MCF 10A (cell line): ENCODE results near the gene KANSL2. TPM values are rescaled to one million over a fixed set of nuclear protein-coding genes. Genes with fewer than 3 reads are reported as not detected.

Experiments
- BruUV-seq: library from RNA; stranded (reverse); fragments of 400-500 nt; replicated peaks from 2 replicates; lab custom pipeline; 2021; lab: Mats Ljungman, UMichigan
- CTCF ChIA-PET: fragments of 300-600 bp; sonication (Branson Sonifier 250); formaldehyde crosslinking; extraction: SDS; loops from one replicate; lab custom pipeline; 2021; ENCODE audit warnings: antibody characterized with exemption, inconsistent platforms; lab: Yijun Ruan, JAX
- POLR2A ChIA-PET: fragments of 300-600, 350-650 bp; sonication (Branson Sonifier 250); formaldehyde crosslinking; extraction: SDS; loops from one replicate; lab custom pipeline; 2020; ENCODE audit warnings: antibody characterized with exemption, inconsistent platforms; lab: Yijun Ruan, JAX
- DNase-seq: peaks from one replicate; pipeline ENCODE4 v3.0.0-alpha.2; 2018; ENCODE audit not compliant: unreplicated experiment
- H3K27ac Mint-ChIP-seq: one replicate; pipeline ENCODE4 v1.8.0; 2022; ENCODE audit warnings: mild to moderate bottlenecking, low read depth, mixed read lengths; ENCODE audit not compliant: unreplicated experiment
- H3K27me3 Mint-ChIP-seq: one replicate; pipeline ENCODE4 v1.8.0; 2022; ENCODE audit warnings: mixed read lengths; ENCODE audit not compliant: insufficient read depth, unreplicated experiment
- H3K36me3 Mint-ChIP-seq: one replicate; pipeline ENCODE4 v1.8.0; 2022; ENCODE audit warnings: mild to moderate bottlenecking, moderate library complexity, mixed read lengths; ENCODE audit not compliant: insufficient read depth, unreplicated experiment
- H3K4me1 Mint-ChIP-seq: one replicate; pipeline ENCODE4 v1.8.0; 2022; ENCODE audit warnings: mixed read lengths; ENCODE audit not compliant: insufficient read depth, unreplicated experiment
- H3K4me3 Mint-ChIP-seq: one replicate; pipeline ENCODE4 v1.8.0; 2022; ENCODE audit warnings: mild to moderate bottlenecking, moderate library complexity, mixed read lengths; ENCODE audit not compliant: unreplicated experiment
- H3K9me3 Mint-ChIP-seq: one replicate; pipeline ENCODE4 v1.8.0; 2022; ENCODE audit warnings: mixed read lengths; ENCODE audit not compliant: unreplicated experiment
- intact Hi-C: fragments of 100-400 bp; cut with micrococcal nuclease; formaldehyde crosslinking; loops from 2 replicates; pipeline ENCODE4 v1.14.1; 2022
- total RNA-seq: library from RNA; stranded (reverse); gene quantifications from 2 replicates; pipeline ENCODE4 v1.2.3, GENCODE V29; 2022
- TF ChIP-seq, protein P1 (sequence below): fragments of 200-600 bp; IDR thresholded peaks from one replicate; pipeline ENCODE4 v1.8.0; 2022; ENCODE audit warnings: antibody characterized with exemption, mild to moderate bottlenecking; ENCODE audit not compliant: unreplicated experiment

The KANSL2 gene
- total RNA-seq, 1 experiment from 2014 or later = 44.2 TPM

DNA sequence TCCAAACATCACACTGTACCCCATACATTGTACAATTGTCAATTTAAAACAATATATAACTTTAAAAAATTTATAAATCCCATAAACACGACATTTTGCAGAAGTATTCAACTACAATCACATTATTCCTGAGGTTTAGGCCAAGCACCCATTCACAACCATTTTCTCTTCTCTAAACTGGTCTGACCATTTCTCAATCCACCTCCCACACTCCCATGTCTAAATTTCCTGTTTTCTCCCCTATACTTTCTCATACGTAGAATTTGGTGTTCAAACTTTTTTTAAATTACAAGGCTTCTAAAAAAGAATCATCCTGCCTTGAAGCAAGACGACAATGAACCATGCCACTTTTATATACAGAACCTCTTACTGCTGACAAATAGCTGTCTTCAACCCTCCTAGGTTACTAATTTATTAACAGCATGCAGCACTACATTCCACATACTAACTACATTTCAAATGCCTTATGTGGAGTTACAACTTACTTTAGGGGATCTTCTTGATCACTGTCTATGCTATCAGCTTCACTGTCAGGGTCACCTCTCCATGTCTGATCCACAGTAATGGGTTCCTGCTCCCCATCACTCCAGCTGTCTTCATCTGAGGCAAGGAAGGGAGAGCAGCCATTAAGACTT, 3.4 kb downstream of the KANSL2 start:
- DNase-seq = no peak
- ChIA-PET POLR2A (interaction anchor here (1.1 to 2.2 kb wide), 3 partner anchors 9 to 137 kb away, joined by 3 to 8 read pairs (median 7); no protein-coding TSS in a partner anchor), CTCF (interaction anchor here (0.6 to 1.2 kb wide), 4 partner anchors 12 to 1417 kb away, joined by 3 to 4 read pairs (median 4); no protein-coding TSS in a partner anchor)
- Mint-ChIP-seq H3K36me3 (peaks cover 73% of the 10 kb centered on the region), H3K4me3 (peak overlapping the region; percentile 95), H3K27me3 (no peaks in the 10 kb centered on the region), H3K4me1 (peaks cover 25% of the 10 kb centered on the region), H3K9me3 (no peaks in the 10 kb centered on the region), H3K27ac (peak overlapping the region; percentile 47)
- no TSS peak for BruUV-seq
- intact Hi-C loops = no loop called here
- TF ChIP-seq, protein P1, sequence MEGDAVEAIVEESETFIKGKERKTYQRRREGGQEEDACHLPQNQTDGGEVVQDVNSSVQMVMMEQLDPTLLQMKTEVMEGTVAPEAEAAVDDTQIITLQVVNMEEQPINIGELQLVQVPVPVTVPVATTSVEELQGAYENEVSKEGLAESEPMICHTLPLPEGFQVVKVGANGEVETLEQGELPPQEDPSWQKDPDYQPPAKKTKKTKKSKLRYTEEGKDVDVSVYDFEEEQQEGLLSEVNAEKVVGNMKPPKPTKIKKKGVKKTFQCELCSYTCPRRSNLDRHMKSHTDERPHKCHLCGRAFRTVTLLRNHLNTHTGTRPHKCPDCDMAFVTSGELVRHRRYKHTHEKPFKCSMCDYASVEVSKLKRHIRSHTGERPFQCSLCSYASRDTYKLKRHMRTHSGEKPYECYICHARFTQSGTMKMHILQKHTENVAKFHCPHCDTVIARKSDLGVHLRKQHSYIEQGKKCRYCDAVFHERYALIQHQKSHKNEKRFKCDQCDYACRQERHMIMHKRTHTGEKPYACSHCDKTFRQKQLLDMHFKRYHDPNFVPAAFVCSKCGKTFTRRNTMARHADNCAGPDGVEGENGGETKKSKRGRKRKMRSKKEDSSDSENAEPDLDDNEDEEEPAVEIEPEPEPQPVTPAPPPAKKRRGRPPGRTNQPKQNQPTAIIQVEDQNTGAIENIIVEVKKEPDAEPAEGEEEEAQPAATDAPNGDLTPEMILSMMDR = no peak

DNA sequence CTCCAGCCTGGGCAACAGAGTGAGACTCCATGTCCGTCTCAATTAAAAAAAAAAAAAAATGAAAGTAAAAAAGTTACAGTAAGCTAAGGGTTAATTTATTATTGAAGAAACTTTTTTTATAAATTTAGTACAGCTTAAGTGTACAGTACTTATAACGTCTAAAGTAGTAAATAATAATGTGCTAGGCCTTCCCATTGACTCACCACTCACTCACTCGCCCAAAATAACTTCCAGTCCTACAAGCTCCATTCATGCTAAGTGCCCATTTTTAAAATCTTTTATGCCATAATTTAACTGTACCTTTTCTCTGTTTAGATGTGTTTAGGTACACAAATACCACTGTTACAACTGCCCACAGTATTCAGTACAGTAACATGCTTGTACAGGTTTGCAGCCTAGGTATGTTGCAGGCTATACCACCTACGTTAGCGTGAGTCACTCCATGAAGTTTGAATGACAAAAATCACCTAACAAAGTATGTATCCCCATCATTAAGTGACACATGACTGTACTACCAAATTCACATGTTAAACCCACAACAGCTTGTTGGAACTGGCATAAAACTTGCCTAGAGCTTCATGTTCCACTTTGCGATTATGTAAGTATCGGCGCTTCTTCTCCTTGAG, 10.7 kb downstream of the KANSL2 start:
- H3K4me1 Mint-ChIP-seq = no peaks in the 10 kb centered on the region
- CTCF ChIA-PET = interaction anchor here (0.6 to 2.1 kb wide), 5 partner anchors 10 to 552 kb away, joined by 3 to 4 read pairs (median 3); partner anchors contain the start of gene PFKM
- intact Hi-C loops = no loop called here
- no peaks in the 10 kb centered on the region for H3K9me3 Mint-ChIP-seq
- TF ChIP-seq, protein P1 = no peak
- no TSS peak for BruUV-seq
- H3K27ac Mint-ChIP-seq = no peak overlapping the region
- H3K4me3 Mint-ChIP-seq = no peak overlapping the region
- H3K27me3 Mint-ChIP-seq = no peaks in the 10 kb centered on the region
- DNase-seq = no peak
- peaks cover 97% of the 10 kb centered on the region for H3K36me3 Mint-ChIP-seq
- POLR2A ChIA-PET = interaction anchor here (0.6 to 4.1 kb wide), 5 partner anchors 9 to 553 kb away, joined by 3 to 30 read pairs (median 3); partner anchors contain the start of gene KANSL2

DNA sequence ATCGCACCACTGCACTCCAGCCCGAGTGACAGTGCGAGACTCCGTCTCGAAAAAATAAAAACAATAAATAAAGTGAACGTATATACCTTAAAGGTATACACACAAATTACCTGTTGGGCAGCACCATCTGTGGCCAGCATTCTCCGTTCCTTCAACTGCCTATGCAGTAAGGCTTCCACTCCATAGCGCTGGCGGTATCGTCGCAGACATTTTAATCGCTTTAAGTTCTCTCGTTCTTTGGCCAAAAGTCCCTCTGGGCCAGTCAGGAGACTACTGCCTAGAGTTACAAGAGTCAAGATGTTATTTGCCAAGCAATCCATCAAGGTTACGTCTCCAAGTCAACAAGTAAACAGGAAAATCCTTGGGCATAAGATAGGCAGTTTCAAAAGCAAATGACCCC, 13.0 kb downstream of the KANSL2 start:
- Mint-ChIP-seq H3K27me3 (no peaks in the 10 kb centered on the region), H3K9me3 (no peaks in the 10 kb centered on the region), H3K4me1 (no peaks in the 10 kb centered on the region), H3K4me3 (no peak overlapping the region), H3K27ac (no peak overlapping the region), H3K36me3 (peaks cover 96% of the 10 kb centered on the region)
- ChIA-PET POLR2A (interaction anchor here (1.3 kb wide), 1 partner anchor 10 kb away, joined by 7 read pairs; no protein-coding TSS in a partner anchor), CTCF (interaction anchor here (0.9 kb wide), 1 partner anchor 51 kb away, joined by 3 read pairs; no protein-coding TSS in a partner anchor)
- TF ChIP-seq, protein P1 = no peak
- no TSS peak for BruUV-seq
- intact Hi-C loops = no loop called here
- no peak for DNase-seq

DNA sequence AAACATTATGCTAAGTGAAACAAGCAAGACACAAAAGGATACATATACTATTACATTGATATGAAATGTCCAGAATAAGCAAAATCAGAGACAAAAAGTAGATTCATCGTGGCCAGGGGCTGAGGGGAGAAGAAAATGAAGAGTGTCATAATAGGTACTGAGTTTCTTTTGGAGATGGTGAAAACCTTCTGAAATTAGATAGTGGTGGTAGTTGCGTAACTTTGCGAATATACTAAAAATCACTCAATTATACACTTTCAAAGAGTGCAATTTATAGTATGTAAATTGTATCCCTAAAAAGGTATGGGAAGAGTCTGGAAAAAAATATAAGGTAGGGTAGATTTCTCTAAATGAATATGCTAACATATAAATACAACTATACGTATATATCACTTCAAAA, 22.2 kb downstream of the KANSL2 start:
- H3K9me3 Mint-ChIP-seq = no peaks in the 10 kb centered on the region
- H3K27me3 Mint-ChIP-seq = no peaks in the 10 kb centered on the region
- TF ChIP-seq, protein P1 = no peak
- peaks cover 86% of the 10 kb centered on the region for H3K36me3 Mint-ChIP-seq
- intact Hi-C loops = no loop called here
- no TSS peak for BruUV-seq
- no peak for DNase-seq
- ChIA-PET CTCF (no interaction called here), POLR2A (no interaction called here)
- H3K4me3 Mint-ChIP-seq = no peak overlapping the region
- no peaks in the 10 kb centered on the region for H3K4me1 Mint-ChIP-seq
- H3K27ac Mint-ChIP-seq = no peak overlapping the region
